Neural cell (in vitro differentiated cells): ENCODE results near the gene SLC13A5.
A peak's percentile ranks its signal among the peaks of the same experiment; 100 is the strongest.

ENCODE experiments used
- CTCF ChIP-seq: fragments of 450-650 bp; IDR thresholded peaks from 2 replicates; pipeline ENCODE4 v1.5.1; 2014; ENCODE audit warnings: antibody characterized with exemption, mild to moderate bottlenecking, moderate library complexity; ENCODE audit not compliant: poor library complexity, severe bottlenecking
- EP300 ChIP-seq: fragments of 450-650 bp; conservative IDR thresholded peaks from 2 replicates; pipeline ENCODE4 v1.6.1; 2014; ENCODE audit warnings: antibody characterized with exemption, mild to moderate bottlenecking, moderate library complexity; ENCODE audit not compliant: poor library complexity, severe bottlenecking
- EZH2 ChIP-seq: fragments of 200-600, 300-800 bp; shearing (Covaris generic), sonication (generic); IDR thresholded peaks from 2 replicates; pipeline ENCODE4 v1.6.1; 2014; ENCODE audit warnings: antibody characterized with exemption, low read length, borderline replicate concordance, mild to moderate bottlenecking; ENCODE audit not compliant: insufficient read depth, poor library complexity, severe bottlenecking
- MXI1 ChIP-seq: fragments of 450-650 bp; conservative IDR thresholded peaks from 2 replicates; pipeline ENCODE4 v1.6.1; 2014; ENCODE audit warnings: antibody characterized with exemption, mild to moderate bottlenecking; ENCODE audit not compliant: poor library complexity, severe bottlenecking
- POLR2AphosphoS5 ChIP-seq: IDR thresholded peaks from 2 replicates; pipeline ENCODE4 v1.6.1; 2012
- RAD21 ChIP-seq: fragments of 450-650 bp; conservative IDR thresholded peaks from 2 replicates; pipeline ENCODE4 v1.6.1; 2014; ENCODE audit warnings: antibody characterized with exemption, mild to moderate bottlenecking, moderate library complexity
- REST ChIP-seq: IDR thresholded peaks from 2 replicates; pipeline ENCODE4 v1.6.1; 2012; ENCODE audit warnings: borderline replicate concordance
- TAF1 ChIP-seq: IDR thresholded peaks from 2 replicates; pipeline ENCODE4 v1.6.1; 2012; ENCODE audit warnings: low read depth

- TF ChIP-seq CTCF (peak; percentile 46), EZH2 (no peak), TAF1 (no peak), MXI1 (no peak), POLR2AphosphoS5 (no peak), REST (no peak), RAD21 (no peak), EP300 (no peak)
Observed at GRCh38 chr17:6713130-6713917, at the start of gene SLC13A5.
